ENCODE data around the gene LDLRAD3. TPM values are rescaled to one million over a fixed set of nuclear protein-coding genes. Genes with fewer than 3 reads are reported as not detected.

Gene LDLRAD3
- total RNA-seq, 1 experiment from 2014 or later: 28.1 TPM

DNA sequence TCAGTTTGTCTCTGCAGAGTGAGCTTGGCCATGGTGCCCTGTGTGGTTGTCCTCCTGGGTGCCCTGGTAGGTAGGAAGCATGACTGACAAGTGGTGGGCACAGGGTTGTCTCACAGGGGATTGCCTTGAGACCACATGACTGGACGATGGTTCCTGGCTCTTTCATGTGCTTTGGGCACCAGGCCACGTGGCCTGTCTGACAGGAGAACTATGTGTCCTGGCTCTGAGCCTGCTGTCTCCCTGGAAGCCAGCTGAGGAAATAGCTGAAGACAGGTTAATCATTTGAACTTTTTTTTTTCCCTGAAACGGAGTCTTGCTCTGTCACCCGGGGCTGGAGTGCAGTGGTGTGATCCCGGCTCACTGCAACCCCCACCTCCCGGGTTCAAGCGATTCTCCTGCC, 93.2 kb downstream of the LDLRAD3 start:
- ATAC-seq (no peak), DNase-seq (ENCODE audit: low read depth, low spot score) (no peak)
- Histone ChIP-seq H3K27ac (ENCODE audit: low read length) (no peak overlapping the region), H3K9me3 (ENCODE audit: control insufficient read depth, insufficient read depth, low read depth, low read length) (no peaks in the 10 kb centered on the region), H3K4me3 (ENCODE audit: low read depth in 2 of 2, low read length in 2 of 2) (no peak overlapping the region), H3K36me3 (ENCODE audit: control insufficient read depth, insufficient read depth, low read length) (no peaks in the 10 kb centered on the region), H3K27me3 (ENCODE audit: control insufficient read depth, insufficient read depth, low read length) (no peaks in the 10 kb centered on the region), H3K4me1 (ENCODE audit: control insufficient read depth, insufficient read depth, low read length) (peaks cover 28% of the 10 kb centered on the region)
- BruUV-seq (replicated peaks): no TSS peak
- intact Hi-C loops (cut with micrococcal nuclease; ENCODE audit: unreplicated experiment): loop anchor here (10.0 kb wide), 1 partner anchor 422 kb away; the partner anchor contains the start of gene FJX1
- in situ Hi-C loops (cut with HindIII; ENCODE audit: low pct_unique_long_range_greater_than_20kb, low sequenced_read_pairs): no loop called here
- POLR2A ChIA-PET: no interaction called here
- CTCF ChIA-PET: no interaction called here
- TF ChIP-seq, protein P1, sequence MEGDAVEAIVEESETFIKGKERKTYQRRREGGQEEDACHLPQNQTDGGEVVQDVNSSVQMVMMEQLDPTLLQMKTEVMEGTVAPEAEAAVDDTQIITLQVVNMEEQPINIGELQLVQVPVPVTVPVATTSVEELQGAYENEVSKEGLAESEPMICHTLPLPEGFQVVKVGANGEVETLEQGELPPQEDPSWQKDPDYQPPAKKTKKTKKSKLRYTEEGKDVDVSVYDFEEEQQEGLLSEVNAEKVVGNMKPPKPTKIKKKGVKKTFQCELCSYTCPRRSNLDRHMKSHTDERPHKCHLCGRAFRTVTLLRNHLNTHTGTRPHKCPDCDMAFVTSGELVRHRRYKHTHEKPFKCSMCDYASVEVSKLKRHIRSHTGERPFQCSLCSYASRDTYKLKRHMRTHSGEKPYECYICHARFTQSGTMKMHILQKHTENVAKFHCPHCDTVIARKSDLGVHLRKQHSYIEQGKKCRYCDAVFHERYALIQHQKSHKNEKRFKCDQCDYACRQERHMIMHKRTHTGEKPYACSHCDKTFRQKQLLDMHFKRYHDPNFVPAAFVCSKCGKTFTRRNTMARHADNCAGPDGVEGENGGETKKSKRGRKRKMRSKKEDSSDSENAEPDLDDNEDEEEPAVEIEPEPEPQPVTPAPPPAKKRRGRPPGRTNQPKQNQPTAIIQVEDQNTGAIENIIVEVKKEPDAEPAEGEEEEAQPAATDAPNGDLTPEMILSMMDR (IDR thresholded peaks at IDR 0.05): no peak
- TF ChIP-seq, protein P2, sequence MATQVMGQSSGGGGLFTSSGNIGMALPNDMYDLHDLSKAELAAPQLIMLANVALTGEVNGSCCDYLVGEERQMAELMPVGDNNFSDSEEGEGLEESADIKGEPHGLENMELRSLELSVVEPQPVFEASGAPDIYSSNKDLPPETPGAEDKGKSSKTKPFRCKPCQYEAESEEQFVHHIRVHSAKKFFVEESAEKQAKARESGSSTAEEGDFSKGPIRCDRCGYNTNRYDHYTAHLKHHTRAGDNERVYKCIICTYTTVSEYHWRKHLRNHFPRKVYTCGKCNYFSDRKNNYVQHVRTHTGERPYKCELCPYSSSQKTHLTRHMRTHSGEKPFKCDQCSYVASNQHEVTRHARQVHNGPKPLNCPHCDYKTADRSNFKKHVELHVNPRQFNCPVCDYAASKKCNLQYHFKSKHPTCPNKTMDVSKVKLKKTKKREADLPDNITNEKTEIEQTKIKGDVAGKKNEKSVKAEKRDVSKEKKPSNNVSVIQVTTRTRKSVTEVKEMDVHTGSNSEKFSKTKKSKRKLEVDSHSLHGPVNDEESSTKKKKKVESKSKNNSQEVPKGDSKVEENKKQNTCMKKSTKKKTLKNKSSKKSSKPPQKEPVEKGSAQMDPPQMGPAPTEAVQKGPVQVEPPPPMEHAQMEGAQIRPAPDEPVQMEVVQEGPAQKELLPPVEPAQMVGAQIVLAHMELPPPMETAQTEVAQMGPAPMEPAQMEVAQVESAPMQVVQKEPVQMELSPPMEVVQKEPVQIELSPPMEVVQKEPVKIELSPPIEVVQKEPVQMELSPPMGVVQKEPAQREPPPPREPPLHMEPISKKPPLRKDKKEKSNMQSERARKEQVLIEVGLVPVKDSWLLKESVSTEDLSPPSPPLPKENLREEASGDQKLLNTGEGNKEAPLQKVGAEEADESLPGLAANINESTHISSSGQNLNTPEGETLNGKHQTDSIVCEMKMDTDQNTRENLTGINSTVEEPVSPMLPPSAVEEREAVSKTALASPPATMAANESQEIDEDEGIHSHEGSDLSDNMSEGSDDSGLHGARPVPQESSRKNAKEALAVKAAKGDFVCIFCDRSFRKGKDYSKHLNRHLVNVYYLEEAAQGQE (IDR thresholded peaks at IDR 0.05; ENCODE audit: insufficient read depth in 1 of 2, low read depth in 2 of 2, low read length in 1 of 2): no peak
- TF ChIP-seq TCF7L2 (IDR thresholded peaks at IDR 0.05; ENCODE audit: low read depth, low read length) (no peak), SIN3A (IDR thresholded peaks at IDR 0.05; ENCODE audit: borderline replicate concordance, insufficient read depth, low read depth, low read length) (no peak), POLR2AphosphoS5 (IDR thresholded peaks at IDR 0.05; ENCODE audit: low read depth, low read length) (no peak)

DNA sequence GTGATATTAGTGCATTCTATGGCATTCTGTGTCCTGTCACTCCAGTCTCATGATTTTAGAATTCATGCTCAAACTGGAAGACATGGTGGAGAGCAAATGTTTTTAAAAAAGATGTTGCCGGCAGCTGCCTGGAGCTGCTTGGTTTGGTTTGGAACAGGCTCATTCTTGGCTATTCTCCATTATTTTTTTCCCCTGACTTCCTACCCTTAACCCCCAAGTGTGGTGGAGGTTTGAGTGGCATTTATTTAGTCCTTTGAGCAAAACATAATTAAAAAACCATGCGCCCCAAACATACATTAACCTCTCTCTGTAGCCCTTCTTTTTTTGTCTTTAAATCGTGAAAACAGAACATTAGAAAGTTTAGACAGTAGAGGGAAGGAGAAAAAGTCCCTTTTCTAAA, 94.7 kb downstream of the LDLRAD3 start:
- H3K4me1 ChIP-seq (ENCODE audit: control insufficient read depth, insufficient read depth, low read length): peaks cover 26% of the 10 kb centered on the region
- ATAC-seq (no peak), DNase-seq (ENCODE audit: low read depth, low spot score) (no peak)
- H3K27ac ChIP-seq (ENCODE audit: low read length): peak overlapping the region; percentile 2; the same call in 1 of the 2 replicates
- H3K27me3 ChIP-seq (ENCODE audit: control insufficient read depth, insufficient read depth, low read length): no peaks in the 10 kb centered on the region
- no peak for TF ChIP-seq SIN3A (IDR thresholded peaks at IDR 0.05; ENCODE audit: borderline replicate concordance, insufficient read depth, low read depth, low read length)
- TF ChIP-seq, protein P1 (IDR thresholded peaks at IDR 0.05): no peak
- TF ChIP-seq, protein P2 (IDR thresholded peaks at IDR 0.05; ENCODE audit: insufficient read depth in 1 of 2, low read depth in 2 of 2, low read length in 1 of 2): no peak
- TF ChIP-seq POLR2AphosphoS5 (IDR thresholded peaks at IDR 0.05; ENCODE audit: low read depth, low read length): no peak
- no peak for TF ChIP-seq TCF7L2 (IDR thresholded peaks at IDR 0.05; ENCODE audit: low read depth, low read length)
- in situ Hi-C loops (cut with HindIII; ENCODE audit: low pct_unique_long_range_greater_than_20kb, low sequenced_read_pairs) (no loop called here), intact Hi-C loops (cut with micrococcal nuclease; ENCODE audit: unreplicated experiment) (loop anchor here (10.0 kb wide), 1 partner anchor 424 kb away; the partner anchor contains the start of gene FJX1)
- no TSS peak for BruUV-seq (replicated peaks)
- CTCF ChIA-PET: no interaction called here
- no peaks in the 10 kb centered on the region for H3K36me3 ChIP-seq (ENCODE audit: control insufficient read depth, insufficient read depth, low read length)
- POLR2A ChIA-PET: no interaction called here
- H3K9me3 ChIP-seq (ENCODE audit: control insufficient read depth, insufficient read depth, low read depth, low read length): no peaks in the 10 kb centered on the region
- H3K4me3 ChIP-seq (ENCODE audit: low read depth in 2 of 2, low read length in 2 of 2): no peak overlapping the region

Data from Panc1 (cell line).